ENCODE results near the gene TRIM37.

DNA sequence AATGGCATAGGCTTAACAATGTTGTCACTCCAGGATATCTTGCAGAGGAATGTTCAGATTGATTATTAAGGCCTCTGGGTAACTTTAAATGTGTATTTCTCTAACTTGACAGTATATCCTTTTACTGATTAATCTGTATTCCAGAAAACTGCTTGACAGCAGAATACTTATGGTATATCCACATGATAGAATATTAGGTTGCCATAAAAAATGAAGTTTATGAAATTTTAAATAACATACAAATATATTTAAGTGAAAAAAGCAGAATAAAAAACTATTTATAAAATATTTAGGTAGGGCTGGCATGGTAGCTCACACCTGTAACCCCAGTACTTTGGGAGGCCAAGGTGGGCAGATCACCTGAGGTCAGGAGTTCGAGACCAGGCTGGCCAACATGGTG lies 106.7 kb downstream of the TRIM37 start:
- TF ChIP-seq FOXM1 (IDR thresholded peaks at IDR 0.05; ENCODE audit: low read depth) (no peak), EP300 (IDR thresholded peaks at IDR 0.05; ENCODE audit: borderline replicate concordance in 1 of 2, low read depth in 1 of 2, low read length in 1 of 2) (no peak), JUND (IDR thresholded peaks at IDR 0.05) (no peak)
- TF ChIP-seq, protein P1, sequence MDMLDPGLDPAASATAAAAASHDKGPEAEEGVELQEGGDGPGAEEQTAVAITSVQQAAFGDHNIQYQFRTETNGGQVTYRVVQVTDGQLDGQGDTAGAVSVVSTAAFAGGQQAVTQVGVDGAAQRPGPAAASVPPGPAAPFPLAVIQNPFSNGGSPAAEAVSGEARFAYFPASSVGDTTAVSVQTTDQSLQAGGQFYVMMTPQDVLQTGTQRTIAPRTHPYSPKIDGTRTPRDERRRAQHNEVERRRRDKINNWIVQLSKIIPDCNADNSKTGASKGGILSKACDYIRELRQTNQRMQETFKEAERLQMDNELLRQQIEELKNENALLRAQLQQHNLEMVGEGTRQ (IDR thresholded peaks at IDR 0.05; ENCODE audit: borderline replicate concordance, low read depth, low read length): no peak
- TF ChIP-seq, protein P2, sequence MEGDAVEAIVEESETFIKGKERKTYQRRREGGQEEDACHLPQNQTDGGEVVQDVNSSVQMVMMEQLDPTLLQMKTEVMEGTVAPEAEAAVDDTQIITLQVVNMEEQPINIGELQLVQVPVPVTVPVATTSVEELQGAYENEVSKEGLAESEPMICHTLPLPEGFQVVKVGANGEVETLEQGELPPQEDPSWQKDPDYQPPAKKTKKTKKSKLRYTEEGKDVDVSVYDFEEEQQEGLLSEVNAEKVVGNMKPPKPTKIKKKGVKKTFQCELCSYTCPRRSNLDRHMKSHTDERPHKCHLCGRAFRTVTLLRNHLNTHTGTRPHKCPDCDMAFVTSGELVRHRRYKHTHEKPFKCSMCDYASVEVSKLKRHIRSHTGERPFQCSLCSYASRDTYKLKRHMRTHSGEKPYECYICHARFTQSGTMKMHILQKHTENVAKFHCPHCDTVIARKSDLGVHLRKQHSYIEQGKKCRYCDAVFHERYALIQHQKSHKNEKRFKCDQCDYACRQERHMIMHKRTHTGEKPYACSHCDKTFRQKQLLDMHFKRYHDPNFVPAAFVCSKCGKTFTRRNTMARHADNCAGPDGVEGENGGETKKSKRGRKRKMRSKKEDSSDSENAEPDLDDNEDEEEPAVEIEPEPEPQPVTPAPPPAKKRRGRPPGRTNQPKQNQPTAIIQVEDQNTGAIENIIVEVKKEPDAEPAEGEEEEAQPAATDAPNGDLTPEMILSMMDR (IDR thresholded peaks at IDR 0.05): no peak
